WTC11 (cell line): Measurements from ENCODE around the gene CIT.

Source experiments
- CBFB ChIP-seq: sonication (generic); formaldehyde crosslinking; IDR thresholded peaks from 2 replicates; pipeline ENCODE4 v1.8.1; 2022; ENCODE audit warnings: mild to moderate bottlenecking, low read depth, missing genetic modification reagents
- CTCF ChIP-seq: fragments of 200-600 bp; IDR thresholded peaks from 2 replicates; pipeline ENCODE4 v1.8.0; 2022; ENCODE audit warnings: antibody characterized with exemption
- E2F1 ChIP-seq: sonication (generic); formaldehyde crosslinking; IDR thresholded peaks from 2 replicates; pipeline ENCODE4 v1.8.0; 2022; ENCODE audit warnings: mild to moderate bottlenecking, missing genetic modification reagents
- MAX ChIP-seq: sonication (generic); formaldehyde crosslinking; IDR thresholded peaks from 2 replicates; pipeline ENCODE4 v1.8.0; 2022; ENCODE audit warnings: mild to moderate bottlenecking, missing genetic modification reagents
- OVOL2 ChIP-seq: fragments of 250-450 bp; sonication (Bioruptor Pico); IDR thresholded peaks from 2 replicates; pipeline ENCODE4 v1.9.0; 2021; ENCODE audit warnings: mild to moderate bottlenecking, borderline replicate concordance
- SMAD4 ChIP-seq: sonication (generic); formaldehyde crosslinking; IDR thresholded peaks from 2 replicates; pipeline ENCODE4 v1.8.0; 2022; ENCODE audit warnings: mild to moderate bottlenecking, missing genetic modification reagents
- TEAD4 ChIP-seq: sonication (generic); formaldehyde crosslinking; IDR thresholded peaks from 2 replicates; pipeline ENCODE4 v1.8.0; 2022; ENCODE audit warnings: mild to moderate bottlenecking, missing genetic modification reagents
- USF1 ChIP-seq: sonication (generic); formaldehyde crosslinking; IDR thresholded peaks from 2 replicates; pipeline ENCODE4 v1.8.0; 2022; ENCODE audit warnings: mild to moderate bottlenecking, missing genetic modification reagents
- TF ChIP-seq, protein P1 (sequence below): sonication (generic); formaldehyde crosslinking; IDR thresholded peaks from 2 replicates; pipeline ENCODE4 v1.8.1; 2023; ENCODE audit warnings: mild to moderate bottlenecking, moderate library complexity, missing genetic modification reagents
- TF ChIP-seq, protein P2 (sequence below): sonication (generic); formaldehyde crosslinking; IDR thresholded peaks from 2 replicates; pipeline ENCODE4 v1.8.1; 2022; ENCODE audit warnings: low read depth, mild to moderate bottlenecking, moderate library complexity, missing genetic modification reagents, borderline replicate concordance
- TF ChIP-seq, protein P3 (sequence below): sonication (generic); formaldehyde crosslinking; IDR thresholded peaks from 2 replicates; pipeline ENCODE4 v1.8.0; 2022; ENCODE audit warnings: mild to moderate bottlenecking, missing genetic modification reagents

GRCh38 chr12:119679490-119679889 lies 197.6 kb downstream of the CIT start:
- TF ChIP-seq, protein P1, sequence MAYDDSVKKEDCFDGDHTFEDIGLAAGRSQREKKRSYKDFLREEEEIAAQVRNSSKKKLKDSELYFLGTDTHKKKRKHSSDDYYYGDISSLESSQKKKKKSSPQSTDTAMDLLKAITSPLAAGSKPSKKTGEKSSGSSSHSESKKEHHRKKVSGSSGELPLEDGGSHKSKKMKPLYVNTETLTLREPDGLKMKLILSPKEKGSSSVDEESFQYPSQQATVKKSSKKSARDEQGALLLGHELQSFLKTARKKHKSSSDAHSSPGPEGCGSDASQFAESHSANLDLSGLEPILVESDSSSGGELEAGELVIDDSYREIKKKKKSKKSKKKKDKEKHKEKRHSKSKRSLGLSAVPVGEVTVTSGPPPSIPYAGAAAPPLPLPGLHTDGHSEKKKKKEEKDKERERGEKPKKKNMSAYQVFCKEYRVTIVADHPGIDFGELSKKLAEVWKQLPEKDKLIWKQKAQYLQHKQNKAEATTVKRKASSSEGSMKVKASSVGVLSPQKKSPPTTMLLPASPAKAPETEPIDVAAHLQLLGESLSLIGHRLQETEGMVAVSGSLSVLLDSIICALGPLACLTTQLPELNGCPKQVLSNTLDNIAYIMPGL = no peak
- TF ChIP-seq CTCF = no peak
- TF ChIP-seq, protein P2, sequence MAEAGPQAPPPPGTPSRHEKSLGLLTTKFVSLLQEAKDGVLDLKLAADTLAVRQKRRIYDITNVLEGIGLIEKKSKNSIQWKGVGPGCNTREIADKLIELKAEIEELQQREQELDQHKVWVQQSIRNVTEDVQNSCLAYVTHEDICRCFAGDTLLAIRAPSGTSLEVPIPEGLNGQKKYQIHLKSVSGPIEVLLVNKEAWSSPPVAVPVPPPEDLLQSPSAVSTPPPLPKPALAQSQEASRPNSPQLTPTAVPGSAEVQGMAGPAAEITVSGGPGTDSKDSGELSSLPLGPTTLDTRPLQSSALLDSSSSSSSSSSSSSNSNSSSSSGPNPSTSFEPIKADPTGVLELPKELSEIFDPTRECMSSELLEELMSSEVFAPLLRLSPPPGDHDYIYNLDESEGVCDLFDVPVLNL (CRISPR knock-in tag) = no peak
- no peak for TF ChIP-seq CBFB
- TF ChIP-seq OVOL2 (CRISPR knock-in tag) = no peak
- no peak for TF ChIP-seq USF1
- TF ChIP-seq SMAD4 = no peak
- TF ChIP-seq E2F1 (CRISPR knock-in tag) = no peak
- TF ChIP-seq, protein P3, sequence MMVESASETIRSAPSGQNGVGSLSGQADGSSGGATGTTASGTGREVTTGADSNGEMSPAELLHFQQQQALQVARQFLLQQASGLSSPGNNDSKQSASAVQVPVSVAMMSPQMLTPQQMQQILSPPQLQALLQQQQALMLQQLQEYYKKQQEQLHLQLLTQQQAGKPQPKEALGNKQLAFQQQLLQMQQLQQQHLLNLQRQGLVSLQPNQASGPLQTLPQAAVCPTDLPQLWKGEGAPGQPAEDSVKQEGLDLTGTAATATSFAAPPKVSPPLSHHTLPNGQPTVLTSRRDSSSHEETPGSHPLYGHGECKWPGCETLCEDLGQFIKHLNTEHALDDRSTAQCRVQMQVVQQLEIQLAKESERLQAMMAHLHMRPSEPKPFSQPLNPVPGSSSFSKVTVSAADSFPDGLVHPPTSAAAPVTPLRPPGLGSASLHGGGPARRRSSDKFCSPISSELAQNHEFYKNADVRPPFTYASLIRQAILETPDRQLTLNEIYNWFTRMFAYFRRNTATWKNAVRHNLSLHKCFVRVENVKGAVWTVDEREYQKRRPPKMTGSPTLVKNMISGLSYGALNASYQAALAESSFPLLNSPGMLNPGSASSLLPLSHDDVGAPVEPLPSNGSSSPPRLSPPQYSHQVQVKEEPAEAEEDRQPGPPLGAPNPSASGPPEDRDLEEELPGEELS (CRISPR knock-in tag) = no peak
- TF ChIP-seq TEAD4 = no peak
- TF ChIP-seq MAX (CRISPR knock-in tag) = no peak
